Muscle layer of duodenum (tissue), 2 donors: ENCODE measurements around the gene TXLNG.

Experiments
- H3K27ac ChIP-seq: one replicate; pipeline ENCODE4 v1.7.0; 2013; ENCODE audit warnings: mild to moderate bottlenecking, low read length
- H3K27me3 ChIP-seq: one replicate; pipeline ENCODE4 v1.7.0; 2013; ENCODE audit warnings: low read depth, mild to moderate bottlenecking, control low read depth, low read length
- H3K36me3 ChIP-seq, 2 donors: one replicate each; pipeline ENCODE4 v1.7.0; 2013; ENCODE audit warnings: low read length in 2 of 2, control low read depth in 1 of 2, mild to moderate bottlenecking in 1 of 2; ENCODE audit not compliant: insufficient read depth in 2 of 2, control insufficient read depth in 1 of 2
- H3K4me1 ChIP-seq, 2 donors: one replicate each; pipeline ENCODE4 v1.7.0; 2013; ENCODE audit warnings: low read length in 2 of 2, mild to moderate bottlenecking in 2 of 2, control low read depth in 1 of 2, moderate library complexity in 1 of 2; ENCODE audit not compliant: insufficient read depth in 2 of 2, control insufficient read depth in 1 of 2
- H3K4me3 ChIP-seq, 2 donors: one replicate each; pipeline ENCODE4 v1.7.0; 2013; ENCODE audit warnings: low read length in 2 of 2, low read depth in 1 of 2, mild to moderate bottlenecking in 1 of 2
- H3K9me3 ChIP-seq, 2 donors: one replicate each; pipeline ENCODE4 v1.7.0; 2013; ENCODE audit warnings: low read length in 2 of 2, control low read depth in 1 of 2, mild to moderate bottlenecking in 1 of 2; ENCODE audit not compliant: control insufficient read depth in 1 of 2
- donor health status: healthy.

Gene TXLNG

GRCh38 chrX:16822723-16823122, 36.5 kb downstream of the TXLNG start:
- Histone ChIP-seq H3K27me3 (no peaks in the 10 kb centered on the region), H3K9me3 (no peaks in the 10 kb centered on the region), H3K4me1 (peaks cover 0 to 6% of the 10 kb centered on the region in 2 donors), H3K27ac (no peak overlapping the region), H3K4me3 (no peak overlapping the region), H3K36me3 (peaks cover 5 to 13% of the 10 kb centered on the region in 2 donors)

GRCh38 chrX:16825264-16826035, 39.2 kb downstream of the TXLNG start:
- no peak overlapping the region for H3K4me3 ChIP-seq
- peaks cover 0 to 7% of the 10 kb centered on the region in 2 donors for H3K4me1 ChIP-seq
- H3K9me3 ChIP-seq, result no peaks in the 10 kb centered on the region
- no peak overlapping the region for H3K27ac ChIP-seq
- H3K27me3 ChIP-seq, result no peaks in the 10 kb centered on the region
- peaks cover 5 to 13% of the 10 kb centered on the region in 2 donors for H3K36me3 ChIP-seq

- H3K4me1 ChIP-seq, result peaks cover 0 to 7% of the 10 kb centered on the region in 2 donors
- no peaks in the 10 kb centered on the region for H3K27me3 ChIP-seq
- no peak overlapping the region for H3K27ac ChIP-seq
- peaks cover 5 to 13% of the 10 kb centered on the region in 2 donors for H3K36me3 ChIP-seq
- no peaks in the 10 kb centered on the region for H3K9me3 ChIP-seq
- H3K4me3 ChIP-seq, result no peak overlapping the region
Observed at GRCh38 chrX:16826207-16826606, 39.9 kb downstream of the TXLNG start.

GRCh38 chrX:16827225-16827624, 41.0 kb downstream of the TXLNG start:
- peaks cover 0 to 7% of the 10 kb centered on the region in 2 donors for H3K4me1 ChIP-seq
- H3K4me3 ChIP-seq, result no peak overlapping the region
- H3K36me3 ChIP-seq, result peaks cover 5 to 15% of the 10 kb centered on the region in 2 donors
- peak overlapping the region; percentile 14 for H3K27ac ChIP-seq
- H3K27me3 ChIP-seq, result no peaks in the 10 kb centered on the region
- H3K9me3 ChIP-seq, result no peaks in the 10 kb centered on the region

- no peaks in the 10 kb centered on the region for H3K9me3 ChIP-seq
Observed at GRCh38 chrX:16828124-16828908, 42.0 kb downstream of the TXLNG start.

GRCh38 chrX:16832301-16832700, 46.0 kb downstream of the TXLNG start:
- H3K27ac ChIP-seq, result no peak overlapping the region
- H3K36me3 ChIP-seq, result peaks cover 7 to 14% of the 10 kb centered on the region in 2 donors
- peaks cover 0 to 5% of the 10 kb centered on the region in 2 donors for H3K4me1 ChIP-seq
- H3K9me3 ChIP-seq, result no peaks in the 10 kb centered on the region
- no peak overlapping the region for H3K4me3 ChIP-seq
- no peaks in the 10 kb centered on the region for H3K27me3 ChIP-seq

More at GRCh38 chrX:16828124-16828908, 42.0 kb downstream of the TXLNG start:
- Histone ChIP-seq H3K4me1 (peaks cover 0 to 7% of the 10 kb centered on the region in 2 donors), H3K27me3 (no peaks in the 10 kb centered on the region), H3K4me3 (peak overlapping the region; percentile 14), H3K27ac (peak overlapping the region; percentile 84), H3K36me3 (peaks cover 0 to 13% of the 10 kb centered on the region in 2 donors)

- Histone ChIP-seq H3K9me3 (no peaks in the 10 kb centered on the region), H3K27ac (peak overlapping the region; percentile 31), H3K27me3 (no peaks in the 10 kb centered on the region), H3K4me1 (peaks cover 0 to 2% of the 10 kb centered on the region in 2 donors), H3K36me3 (peaks cover 15 to 20% of the 10 kb centered on the region in 2 donors), H3K4me3 (no peak overlapping the region)
Observed at GRCh38 chrX:16834806-16835205, 48.5 kb downstream of the TXLNG start.

- no peak overlapping the region for H3K4me3 ChIP-seq
- peaks cover 15 to 25% of the 10 kb centered on the region in 2 donors for H3K36me3 ChIP-seq
- H3K27ac ChIP-seq, result no peak overlapping the region
- no peaks in the 10 kb centered on the region for H3K27me3 ChIP-seq
- peaks cover 0 to 2% of the 10 kb centered on the region in 2 donors for H3K4me1 ChIP-seq
- no peaks in the 10 kb centered on the region for H3K9me3 ChIP-seq
Observed at GRCh38 chrX:16836371-16836770, 50.1 kb downstream of the TXLNG start.

GRCh38 chrX:16838202-16839066, 52.2 kb downstream of the TXLNG start:
- no peaks in the 10 kb centered on the region for H3K27me3 ChIP-seq
- H3K4me1 ChIP-seq, result peaks cover 0 to 2% of the 10 kb centered on the region in 2 donors
- no peaks in the 10 kb centered on the region for H3K9me3 ChIP-seq
- peak overlapping the region; percentile 39 for H3K27ac ChIP-seq
- peaks cover 23 to 25% of the 10 kb centered on the region in 2 donors for H3K36me3 ChIP-seq
- no peak overlapping the region for H3K4me3 ChIP-seq

- Histone ChIP-seq H3K27ac (peak overlapping the region; percentile 39), H3K9me3 (no peaks in the 10 kb centered on the region), H3K4me1 (peaks cover 0 to 2% of the 10 kb centered on the region in 2 donors), H3K27me3 (no peaks in the 10 kb centered on the region), H3K4me3 (no peak overlapping the region), H3K36me3 (peaks cover 15 to 25% of the 10 kb centered on the region in 2 donors)
Observed at GRCh38 chrX:16839219-16839851, 53.1 kb downstream of the TXLNG start.
